IMR-90 (cell line): ENCODE data around the gene ZNF554. TPM values are rescaled to one million over a fixed set of nuclear protein-coding genes. Genes with fewer than 3 reads are reported as not detected.

Experiments used
- CEBPB ChIP-seq: IDR thresholded peaks from 2 replicates; pipeline ENCODE4 v1.6.1; 2012; ENCODE audit warnings: low read depth, low read length, improper control_type of control experiment
- MAFK ChIP-seq: IDR thresholded peaks from 2 replicates; pipeline ENCODE4 v1.6.1; 2012; ENCODE audit warnings: low read depth, low read length, improper control_type of control experiment
- MAZ ChIP-seq: IDR thresholded peaks from 2 replicates; pipeline ENCODE4 v1.6.1; 2012; ENCODE audit warnings: low read depth, mild to moderate bottlenecking, low read length, improper control_type of control experiment, moderate library complexity, borderline replicate concordance
- MXI1 ChIP-seq: IDR thresholded peaks from 2 replicates; pipeline ENCODE4 v1.6.1; 2012; ENCODE audit warnings: low read depth, mild to moderate bottlenecking, low read length, moderate library complexity, borderline replicate concordance
- RAD21 ChIP-seq: IDR thresholded peaks from 2 replicates; pipeline ENCODE4 v1.6.1; 2012; ENCODE audit warnings: low read length, improper control_type of control experiment
- RCOR1 ChIP-seq: IDR thresholded peaks from 2 replicates; pipeline ENCODE4 v1.6.1; 2012; ENCODE audit warnings: mild to moderate bottlenecking, low read length, improper control_type of control experiment; ENCODE audit not compliant: insufficient replicate concordance
- polyA plus RNA-seq, 3 experiments: library from polyadenylated mRNA; depleted of rRNA; stranded (reverse); fragments of >200 nt; gene quantifications; 2 replicates each; pipeline ENCODE4 v1.2.3, GENCODE V29; 2012; ENCODE audit warnings: low replicate concordance in 1 of 3
- total RNA-seq: library from RNA; depleted of rRNA; stranded (reverse); fragments of >200 nt; gene quantifications from 2 replicates; pipeline ENCODE4 v1.2.3, GENCODE V29; 2012
- TF ChIP-seq, protein P1 (sequence below): fragments of 150-350 bp; IDR thresholded peaks from 2 replicates; pipeline ENCODE4 v1.6.1; 2016; ENCODE audit warnings: low read depth, mild to moderate bottlenecking, low read length, moderate library complexity, borderline replicate concordance

Gene ZNF554
- total and polyA plus RNA-seq, 2 of the 4 experiments (the other 2 are of a cell fraction) = 1.5 to 3.0 TPM

DNA sequence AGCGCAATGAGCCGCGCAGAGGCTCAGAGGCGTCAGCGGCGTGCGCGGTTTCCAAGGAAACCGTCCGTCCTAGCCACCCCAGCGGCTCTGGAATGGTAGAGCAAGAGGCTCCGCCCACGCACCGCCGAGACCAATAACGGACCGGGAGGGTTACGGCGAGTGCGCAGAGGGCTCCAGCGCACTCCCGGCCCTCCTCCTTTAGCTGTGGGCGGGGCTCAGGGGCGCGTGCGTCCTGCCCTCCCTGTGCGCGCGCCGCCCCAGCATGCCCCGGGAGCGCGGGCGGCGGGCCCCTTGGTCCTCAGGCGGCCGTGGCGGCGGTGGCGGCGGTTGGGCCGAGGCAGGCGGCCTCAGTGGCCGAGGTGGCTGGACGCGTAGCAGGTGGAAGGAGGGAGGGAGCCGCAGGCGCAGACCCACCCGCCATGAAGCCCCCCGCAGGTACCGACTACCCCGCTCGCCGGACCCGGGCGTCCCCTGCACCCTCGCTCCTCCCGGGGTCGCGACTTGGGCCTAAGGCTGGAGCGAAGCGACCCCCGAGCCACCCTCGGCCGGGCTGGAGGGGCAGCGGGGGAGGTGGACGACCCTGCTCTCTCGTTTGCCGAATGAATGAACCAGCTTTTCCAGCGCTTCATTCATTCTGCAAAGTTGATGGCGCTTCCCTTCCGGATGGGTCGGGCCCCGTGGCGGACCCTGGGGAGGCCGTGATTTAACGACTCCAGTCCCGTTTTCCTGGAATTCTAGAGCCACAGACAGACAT, 34.2 kb upstream of the ZNF554 start, which contains the start of gene THOP1 (continued):
- TF ChIP-seq, protein P1, sequence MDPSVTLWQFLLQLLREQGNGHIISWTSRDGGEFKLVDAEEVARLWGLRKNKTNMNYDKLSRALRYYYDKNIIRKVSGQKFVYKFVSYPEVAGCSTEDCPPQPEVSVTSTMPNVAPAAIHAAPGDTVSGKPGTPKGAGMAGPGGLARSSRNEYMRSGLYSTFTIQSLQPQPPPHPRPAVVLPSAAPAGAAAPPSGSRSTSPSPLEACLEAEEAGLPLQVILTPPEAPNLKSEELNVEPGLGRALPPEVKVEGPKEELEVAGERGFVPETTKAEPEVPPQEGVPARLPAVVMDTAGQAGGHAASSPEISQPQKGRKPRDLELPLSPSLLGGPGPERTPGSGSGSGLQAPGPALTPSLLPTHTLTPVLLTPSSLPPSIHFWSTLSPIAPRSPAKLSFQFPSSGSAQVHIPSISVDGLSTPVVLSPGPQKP = no peak
- no peak for TF ChIP-seq MAFK
- TF ChIP-seq MAZ = peak; percentile 83
- TF ChIP-seq MXI1 = peak; percentile 93
- TF ChIP-seq CEBPB = 0 out of 2 replicates have a peak, but pooled peaks have one; percentile 8
- no peak for TF ChIP-seq RCOR1
- no peak for TF ChIP-seq RAD21
